Type B pancreatic cell (in vitro differentiated cells): ENCODE results near the gene NPIPB4. TPM values are rescaled to one million over a fixed set of nuclear protein-coding genes. Genes with fewer than 3 reads are reported as not detected.
"Not testable (repeated sequence)": the region's sequence is repeated elsewhere in the genome, so short reads cannot be mapped to it uniquely, and the experiment has no call there.

Experiments used
- DNase-seq: peaks from one replicate; pipeline ENCODE4 v3.0.0; 2021; ENCODE audit warnings: mixed read lengths; ENCODE audit not compliant: unreplicated experiment; ENCODE audit errors: extremely low spot score
- H3K27ac Mint-ChIP-seq: 2 replicates; pipeline ENCODE4 v1.8.0; 2021; ENCODE audit warnings: mild to moderate bottlenecking, mixed read lengths
- H3K27me3 Mint-ChIP-seq: 2 replicates; pipeline ENCODE4 v1.8.0; 2021; ENCODE audit warnings: mixed read lengths
- H3K36me3 Mint-ChIP-seq: 2 replicates; pipeline ENCODE4 v1.8.0; 2021; ENCODE audit warnings: mixed read lengths
- H3K4me1 Mint-ChIP-seq: one replicate; pipeline ENCODE4 v1.8.0; 2021; ENCODE audit warnings: mixed read lengths; ENCODE audit not compliant: unreplicated experiment
- H3K4me3 Mint-ChIP-seq: 2 replicates; pipeline ENCODE4 v1.8.0; 2021; ENCODE audit warnings: mild to moderate bottlenecking, mixed read lengths
- H3K9me3 Mint-ChIP-seq: 2 replicates; pipeline ENCODE4 v1.8.0; 2021; ENCODE audit warnings: mixed read lengths
- CTCF ChIP-seq: fragments of 200-600 bp; sonication (generic); conservative IDR thresholded peaks from 2 replicates; pipeline ENCODE4 v1.5.0; 2021; ENCODE audit warnings: antibody characterized with exemption, mild to moderate bottlenecking
- total RNA-seq: library from RNA; stranded (reverse); gene quantifications from 2 replicates; pipeline ENCODE4 v1.2.1, GENCODE V29; 2021; ENCODE audit warnings: low replicate concordance

Gene NPIPB4
- total RNA-seq, 1 donor from 2014 or later, result 96.8 TPM

- H3K27me3 Mint-ChIP-seq, DNase-seq, H3K27ac Mint-ChIP-seq, H3K4me3 Mint-ChIP-seq, H3K9me3 Mint-ChIP-seq, H3K36me3 Mint-ChIP-seq: not testable (repeated sequence)
- H3K4me1 Mint-ChIP-seq, result peaks cover 14% of the 10 kb centered on the region
Measured at GRCh38 chr16:21817012-21817411, 40.5 kb downstream of the NPIPB4 start.

GRCh38 chr16:21815694-21816093 is 41.9 kb downstream of the NPIPB4 start:
- H3K27me3 Mint-ChIP-seq, H3K9me3 Mint-ChIP-seq, H3K27ac Mint-ChIP-seq: not testable (repeated sequence)

GRCh38 chr16:21802375-21802663 is 55.2 kb downstream of the NPIPB4 start:
- not testable (repeated sequence) for H3K27ac Mint-ChIP-seq, H3K9me3 Mint-ChIP-seq, H3K4me3 Mint-ChIP-seq, DNase-seq, H3K4me1 Mint-ChIP-seq, H3K27me3 Mint-ChIP-seq, H3K36me3 Mint-ChIP-seq

More at GRCh38 chr16:21815694-21816093, 41.9 kb downstream of the NPIPB4 start:
- not testable (repeated sequence) for H3K4me3 Mint-ChIP-seq, DNase-seq, H3K36me3 Mint-ChIP-seq
- H3K4me1 Mint-ChIP-seq, result peaks cover 14% of the 10 kb centered on the region

- H3K27ac Mint-ChIP-seq, H3K27me3 Mint-ChIP-seq, H3K36me3 Mint-ChIP-seq, DNase-seq, H3K4me3 Mint-ChIP-seq, H3K9me3 Mint-ChIP-seq, H3K4me1 Mint-ChIP-seq: not testable (repeated sequence)
- peak; percentile 71 for TF ChIP-seq CTCF
Measured at GRCh38 chr16:21801538-21802374, 55.8 kb downstream of the NPIPB4 start.

GRCh38 chr16:21798601-21799000 is 59.0 kb downstream of the NPIPB4 start:
- not testable (repeated sequence) for DNase-seq, H3K4me3 Mint-ChIP-seq, H3K36me3 Mint-ChIP-seq, H3K27ac Mint-ChIP-seq, H3K27me3 Mint-ChIP-seq, H3K9me3 Mint-ChIP-seq, H3K4me1 Mint-ChIP-seq

- H3K4me3 Mint-ChIP-seq, DNase-seq, H3K36me3 Mint-ChIP-seq, H3K27me3 Mint-ChIP-seq, H3K4me1 Mint-ChIP-seq, H3K9me3 Mint-ChIP-seq, H3K27ac Mint-ChIP-seq: not testable (repeated sequence)
Measured at GRCh38 chr16:21793310-21793709, 64.2 kb downstream of the NPIPB4 start.

- not testable (repeated sequence) for DNase-seq, H3K4me3 Mint-ChIP-seq, H3K4me1 Mint-ChIP-seq, H3K27me3 Mint-ChIP-seq, H3K9me3 Mint-ChIP-seq, H3K27ac Mint-ChIP-seq, H3K36me3 Mint-ChIP-seq
Measured at GRCh38 chr16:21790506-21790905, 67.0 kb downstream of the NPIPB4 start.

Other genes with a start within 250 kb of the NPIPB4 start
- gene IGSF6, start 205.1 kb downstream of the NPIPB4 start, total RNA-seq, result not detected in 2 replicates
- gene OTOA, start 193.8 kb downstream of the NPIPB4 start, total RNA-seq, result 0.17 TPM in 1 of 2 replicates, not detected in the other
- 231 and 278 TPM in 2 replicates for gene UQCRC2, start 95.6 kb upstream of the NPIPB4 start, total RNA-seq
- gene PDZD9, start 143.4 kb upstream of the NPIPB4 start, total RNA-seq, result not detected in 2 replicates
- 12.2 and 13.5 TPM in 2 replicates for gene MOSMO, start 150.4 kb upstream of the NPIPB4 start, total RNA-seq
- 0.55 and 4.7 TPM in 2 replicates for gene VWA3A, start 234.8 kb upstream of the NPIPB4 start, total RNA-seq